ENCODE results near the gene TAF11L4.

DNA sequence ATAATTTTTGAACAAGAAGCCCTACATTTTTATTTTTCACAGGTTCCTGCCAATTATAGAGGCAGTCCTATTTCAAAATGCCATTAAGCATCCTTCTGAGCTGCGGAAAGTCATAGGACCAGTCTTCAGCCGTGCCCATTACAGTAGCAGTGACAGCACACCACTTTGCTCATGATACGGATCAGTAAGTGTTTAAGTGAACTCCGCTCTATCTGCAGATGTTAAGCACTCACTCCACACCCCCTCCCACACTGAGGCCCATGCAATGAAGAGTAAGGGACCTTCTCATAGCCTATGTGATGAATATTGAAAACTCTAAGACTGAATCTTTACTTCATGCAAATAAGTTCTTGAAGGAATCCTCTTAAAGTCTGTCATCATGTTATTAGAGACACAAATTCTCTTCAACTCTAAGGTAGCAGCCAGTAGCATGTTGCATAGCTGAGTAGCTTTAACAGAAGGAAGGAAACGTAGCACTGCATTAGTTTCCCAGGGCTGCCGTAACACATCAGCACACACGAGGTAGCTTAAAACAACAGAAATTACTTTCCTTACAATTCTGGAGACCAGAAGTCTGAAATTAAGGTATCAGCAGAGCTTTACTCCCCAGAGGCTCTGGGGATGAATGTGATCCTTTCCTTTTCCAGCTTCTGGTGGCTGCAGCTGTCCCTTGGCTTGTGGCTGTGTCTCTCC is 43.9 kb upstream of the TAF11L4 start:
- TF ChIP-seq, protein P1, sequence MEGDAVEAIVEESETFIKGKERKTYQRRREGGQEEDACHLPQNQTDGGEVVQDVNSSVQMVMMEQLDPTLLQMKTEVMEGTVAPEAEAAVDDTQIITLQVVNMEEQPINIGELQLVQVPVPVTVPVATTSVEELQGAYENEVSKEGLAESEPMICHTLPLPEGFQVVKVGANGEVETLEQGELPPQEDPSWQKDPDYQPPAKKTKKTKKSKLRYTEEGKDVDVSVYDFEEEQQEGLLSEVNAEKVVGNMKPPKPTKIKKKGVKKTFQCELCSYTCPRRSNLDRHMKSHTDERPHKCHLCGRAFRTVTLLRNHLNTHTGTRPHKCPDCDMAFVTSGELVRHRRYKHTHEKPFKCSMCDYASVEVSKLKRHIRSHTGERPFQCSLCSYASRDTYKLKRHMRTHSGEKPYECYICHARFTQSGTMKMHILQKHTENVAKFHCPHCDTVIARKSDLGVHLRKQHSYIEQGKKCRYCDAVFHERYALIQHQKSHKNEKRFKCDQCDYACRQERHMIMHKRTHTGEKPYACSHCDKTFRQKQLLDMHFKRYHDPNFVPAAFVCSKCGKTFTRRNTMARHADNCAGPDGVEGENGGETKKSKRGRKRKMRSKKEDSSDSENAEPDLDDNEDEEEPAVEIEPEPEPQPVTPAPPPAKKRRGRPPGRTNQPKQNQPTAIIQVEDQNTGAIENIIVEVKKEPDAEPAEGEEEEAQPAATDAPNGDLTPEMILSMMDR (IDR thresholded peaks at IDR 0.05): no peak
- no peak for TF ChIP-seq POLR2A (IDR thresholded peaks at IDR 0.05)

Data from thyroid gland (tissue), 4 donors.